Keratinocyte (primary cell): Measurements from ENCODE around the gene TDRD1.

Experiments used
- EZH2 ChIP-seq: IDR thresholded peaks from one replicate; pipeline ENCODE4 v1.6.1; 2012; ENCODE audit warnings: inconsistent platforms, mild to moderate bottlenecking, low read length, moderate library complexity
- TF ChIP-seq, protein P1 (sequence below), 3 experiments: IDR thresholded peaks in 1 of 3; conservative IDR thresholded peaks in 1 of 3; optimal IDR thresholded peaks in 1 of 3; 2 replicates in 2 of 3; 3 replicates in 1 of 3; pipeline versions ENCODE3 to v1.5.1; 2011; ENCODE audit warnings: low read length in 3 of 3, mild to moderate bottlenecking in 3 of 3, moderate library complexity in 2 of 3, control low read depth in 1 of 3, inconsistent platforms in 1 of 3; ENCODE audit not compliant: insufficient read depth in 2 of 3; ENCODE audit errors: extremely low read depth in 1 of 3

DNA sequence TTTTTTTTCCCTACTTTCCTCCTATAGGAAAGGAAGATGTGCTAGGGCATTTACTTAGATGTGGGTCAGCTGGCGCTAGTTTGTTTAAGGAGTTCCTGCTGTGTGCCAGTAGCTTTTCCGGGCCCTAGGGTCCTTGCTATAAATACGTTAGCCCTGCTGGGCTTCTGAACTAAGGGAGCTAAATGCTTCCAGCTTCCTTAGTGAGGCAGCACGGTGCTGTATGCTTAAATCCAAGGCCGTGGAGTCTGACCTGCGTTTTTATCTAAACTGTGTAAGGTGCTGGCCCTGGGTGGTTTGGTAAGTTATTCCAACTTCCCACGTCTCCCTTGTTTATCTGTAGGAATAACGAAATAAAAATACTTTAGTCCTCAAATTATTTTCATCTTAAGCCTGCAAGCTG lies 594 bp downstream of the TDRD1 start:
- TF ChIP-seq, protein P1, sequence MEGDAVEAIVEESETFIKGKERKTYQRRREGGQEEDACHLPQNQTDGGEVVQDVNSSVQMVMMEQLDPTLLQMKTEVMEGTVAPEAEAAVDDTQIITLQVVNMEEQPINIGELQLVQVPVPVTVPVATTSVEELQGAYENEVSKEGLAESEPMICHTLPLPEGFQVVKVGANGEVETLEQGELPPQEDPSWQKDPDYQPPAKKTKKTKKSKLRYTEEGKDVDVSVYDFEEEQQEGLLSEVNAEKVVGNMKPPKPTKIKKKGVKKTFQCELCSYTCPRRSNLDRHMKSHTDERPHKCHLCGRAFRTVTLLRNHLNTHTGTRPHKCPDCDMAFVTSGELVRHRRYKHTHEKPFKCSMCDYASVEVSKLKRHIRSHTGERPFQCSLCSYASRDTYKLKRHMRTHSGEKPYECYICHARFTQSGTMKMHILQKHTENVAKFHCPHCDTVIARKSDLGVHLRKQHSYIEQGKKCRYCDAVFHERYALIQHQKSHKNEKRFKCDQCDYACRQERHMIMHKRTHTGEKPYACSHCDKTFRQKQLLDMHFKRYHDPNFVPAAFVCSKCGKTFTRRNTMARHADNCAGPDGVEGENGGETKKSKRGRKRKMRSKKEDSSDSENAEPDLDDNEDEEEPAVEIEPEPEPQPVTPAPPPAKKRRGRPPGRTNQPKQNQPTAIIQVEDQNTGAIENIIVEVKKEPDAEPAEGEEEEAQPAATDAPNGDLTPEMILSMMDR (optimal IDR thresholded peaks at IDR 0.05 in 1 of 3, IDR thresholded peaks at IDR 0.05 in 1 of 3, conservative IDR thresholded peaks at IDR 0.05 in 1 of 3; ENCODE audit: extremely low read depth in 1 of 3, insufficient read depth in 2 of 3, low read length in 3 of 3), result no peak
- TF ChIP-seq EZH2, result no peak
